ENCODE data around the gene CFTR.

DNA sequence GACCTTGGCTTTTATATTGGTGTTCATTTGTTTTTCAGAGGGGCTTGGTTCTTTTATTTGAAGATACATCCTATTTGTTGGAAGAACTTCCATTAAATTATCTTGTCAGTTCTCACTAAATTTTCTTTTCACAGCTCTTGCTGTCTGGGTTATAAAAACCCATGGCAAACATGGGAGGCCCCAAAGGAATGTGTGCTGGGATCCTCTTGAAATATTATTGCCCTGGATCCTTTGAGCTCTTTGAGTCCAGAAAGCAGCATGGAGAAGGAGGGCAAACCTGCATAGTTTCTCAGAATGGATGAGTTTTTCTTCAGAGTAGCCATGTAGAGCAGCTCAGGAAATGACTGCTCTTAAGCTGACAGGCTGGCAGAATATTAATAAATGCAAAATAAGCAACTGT is 206.0 kb downstream of the CFTR start:
- TF ChIP-seq, protein P1, sequence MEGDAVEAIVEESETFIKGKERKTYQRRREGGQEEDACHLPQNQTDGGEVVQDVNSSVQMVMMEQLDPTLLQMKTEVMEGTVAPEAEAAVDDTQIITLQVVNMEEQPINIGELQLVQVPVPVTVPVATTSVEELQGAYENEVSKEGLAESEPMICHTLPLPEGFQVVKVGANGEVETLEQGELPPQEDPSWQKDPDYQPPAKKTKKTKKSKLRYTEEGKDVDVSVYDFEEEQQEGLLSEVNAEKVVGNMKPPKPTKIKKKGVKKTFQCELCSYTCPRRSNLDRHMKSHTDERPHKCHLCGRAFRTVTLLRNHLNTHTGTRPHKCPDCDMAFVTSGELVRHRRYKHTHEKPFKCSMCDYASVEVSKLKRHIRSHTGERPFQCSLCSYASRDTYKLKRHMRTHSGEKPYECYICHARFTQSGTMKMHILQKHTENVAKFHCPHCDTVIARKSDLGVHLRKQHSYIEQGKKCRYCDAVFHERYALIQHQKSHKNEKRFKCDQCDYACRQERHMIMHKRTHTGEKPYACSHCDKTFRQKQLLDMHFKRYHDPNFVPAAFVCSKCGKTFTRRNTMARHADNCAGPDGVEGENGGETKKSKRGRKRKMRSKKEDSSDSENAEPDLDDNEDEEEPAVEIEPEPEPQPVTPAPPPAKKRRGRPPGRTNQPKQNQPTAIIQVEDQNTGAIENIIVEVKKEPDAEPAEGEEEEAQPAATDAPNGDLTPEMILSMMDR (IDR thresholded peaks at IDR 0.05 in 4 of 5, conservative IDR thresholded peaks at IDR 0.05 in 1 of 5) = no peak
- TF ChIP-seq POLR2A (IDR thresholded peaks at IDR 0.05) = no peak

All from gastrocnemius medialis (tissue), 4 donors.